Trophoblast cell (in vitro differentiated cells and primary cell): ENCODE data around the gene C18orf32.
A peak's percentile ranks its signal among the peaks of the same experiment; 100 is the strongest.

Experiments
- DNase-seq, 2 donors: peaks; one replicate each; pipeline ENCODE4 v3.0.0-alpha.2; 2016
- H2AFZ ChIP-seq: 2 replicates; pipeline ENCODE4 v1.6.1; 2013; ENCODE audit warnings: low read length, moderate library complexity, mild to moderate bottlenecking; ENCODE audit not compliant: insufficient read depth, poor library complexity
- H2AK5ac ChIP-seq: 2 replicates; pipeline ENCODE4 v1.6.1; 2013; ENCODE audit warnings: mild to moderate bottlenecking, low read length
- H2BK120ac ChIP-seq: 2 replicates; pipeline ENCODE4 v1.6.1; 2013; ENCODE audit warnings: low read length, mild to moderate bottlenecking, moderate library complexity; ENCODE audit not compliant: insufficient read depth, poor library complexity
- H2BK12ac ChIP-seq: 2 replicates; pipeline ENCODE4 v1.6.1; 2013; ENCODE audit warnings: mild to moderate bottlenecking, low read length, moderate library complexity
- H2BK5ac ChIP-seq: 2 replicates; pipeline ENCODE4 v1.6.1; 2013; ENCODE audit warnings: low read length, low read depth, moderate library complexity, mild to moderate bottlenecking; ENCODE audit not compliant: poor library complexity
- H3K14ac ChIP-seq: 2 replicates; pipeline ENCODE4 v1.6.1; 2013; ENCODE audit warnings: mild to moderate bottlenecking, low read length
- H3K18ac ChIP-seq: 2 replicates; pipeline ENCODE4 v1.6.1; 2013; ENCODE audit warnings: mild to moderate bottlenecking, low read length
- H3K23ac ChIP-seq: 2 replicates; pipeline ENCODE4 v1.6.1; 2013; ENCODE audit warnings: low read length
- H3K27ac ChIP-seq: 2 replicates; pipeline ENCODE4 v1.5.1; 2013; ENCODE audit warnings: low read depth, mild to moderate bottlenecking, inconsistent platforms, low read length, moderate library complexity
- H3K27me3 ChIP-seq: 2 replicates; pipeline ENCODE4 v1.6.1; 2013; ENCODE audit warnings: inconsistent platforms, mild to moderate bottlenecking, low read length, moderate library complexity; ENCODE audit not compliant: insufficient read depth
- H3K36me3 ChIP-seq, 2 experiments: 1 replicate in 1 of 2; 2 replicates in 1 of 2; pipeline ENCODE4 v1.6.1; 2013; ENCODE audit warnings: low read length in 2 of 2, mild to moderate bottlenecking in 2 of 2, moderate library complexity in 1 of 2; ENCODE audit not compliant: insufficient read depth in 2 of 2, control insufficient read depth in 1 of 2
- H3K4ac ChIP-seq: 2 replicates; pipeline ENCODE4 v1.6.1; 2013; ENCODE audit warnings: low read depth, mild to moderate bottlenecking, low read length, moderate library complexity
- H3K4me1 ChIP-seq, 2 experiments: 1 replicate in 1 of 2; 2 replicates in 1 of 2; pipeline ENCODE4 v1.6.1; 2013; ENCODE audit warnings: low read length in 2 of 2, mild to moderate bottlenecking in 2 of 2, moderate library complexity in 1 of 2; ENCODE audit not compliant: insufficient read depth in 2 of 2, control insufficient read depth in 1 of 2
- H3K4me2 ChIP-seq: 2 replicates; pipeline ENCODE4 v1.6.1; 2013; ENCODE audit warnings: inconsistent platforms, mild to moderate bottlenecking, low read length, moderate library complexity
- H3K4me3 ChIP-seq: 2 replicates; pipeline ENCODE4 v1.5.1; 2013; ENCODE audit warnings: mild to moderate bottlenecking, low read depth, low read length, inconsistent platforms
- H3K79me1 ChIP-seq: one replicate; pipeline ENCODE4 v1.6.1; 2013; ENCODE audit warnings: low read length
- H3K79me2 ChIP-seq: 2 replicates; pipeline ENCODE4 v1.6.1; 2013; ENCODE audit warnings: low read length, mild to moderate bottlenecking; ENCODE audit not compliant: control insufficient read depth, insufficient read depth, poor library complexity
- H3K9ac ChIP-seq: 2 replicates; pipeline ENCODE4 v1.6.1; 2013; ENCODE audit warnings: mild to moderate bottlenecking, low read length
- H3K9me3 ChIP-seq: 2 replicates; pipeline ENCODE4 v1.6.1; 2013; ENCODE audit warnings: low read depth, mild to moderate bottlenecking, control low read depth, inconsistent platforms, low read length; ENCODE audit not compliant: insufficient read depth
- H4K12ac ChIP-seq: 2 replicates; pipeline ENCODE4 v1.6.1; 2013; ENCODE audit warnings: low read depth, mild to moderate bottlenecking, low read length, moderate library complexity
- H4K8ac ChIP-seq: 2 replicates; pipeline ENCODE4 v1.6.1; 2013; ENCODE audit warnings: low read depth, mild to moderate bottlenecking, low read length, moderate library complexity
- H4K91ac ChIP-seq: one replicate; pipeline ENCODE4 v1.6.1; 2013; ENCODE audit warnings: low read depth, mild to moderate bottlenecking, low read length, moderate library complexity
- WGBS: extraction: QIAGEN DNeasy Blood & Tissue Kit; methylation state at CpG from one replicate; pipeline ENCODE4 v1.1.7; 2013; ENCODE audit warnings: missing lambda C conversion rate; ENCODE audit not compliant: insufficient read length, insufficient coverage; ENCODE audit errors: extremely low coverage; 5-methylcytosine and 5-hydroxymethylcytosine counted together

The C18orf32 gene

DNA sequence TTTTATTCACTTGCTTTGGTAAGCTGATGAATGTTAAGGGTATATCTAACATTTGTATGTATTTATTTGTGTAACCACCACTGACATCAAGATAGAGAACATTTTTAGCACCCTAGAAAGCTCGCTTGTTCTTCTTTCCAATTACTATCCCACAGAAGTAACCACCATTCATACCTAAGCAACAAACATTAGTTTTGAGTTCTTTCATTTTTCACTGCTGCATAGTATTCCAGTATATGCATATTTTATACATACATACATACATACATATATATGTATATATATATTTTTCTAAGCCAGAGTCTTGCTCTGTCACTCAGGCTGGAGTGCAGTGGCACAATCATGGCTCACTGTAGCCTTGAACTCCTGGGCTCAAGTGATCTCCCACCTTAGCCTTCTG, 15.5 kb downstream of the C18orf32 start:
- Histone ChIP-seq H2AFZ (no peak overlapping the region), H3K27ac (no peak overlapping the region), H2AK5ac (no peak overlapping the region), H3K23ac (no peak overlapping the region), H2BK120ac (no peak overlapping the region), H4K91ac (no peak overlapping the region), H4K12ac (no peak overlapping the region), H3K36me3 (no peaks in the 10 kb centered on the region), H3K4me1 (no peaks in the 10 kb centered on the region), H3K27me3 (no peaks in the 10 kb centered on the region), H2BK5ac (no peak overlapping the region), H2BK12ac (no peak overlapping the region), H3K9me3 (no peaks in the 10 kb centered on the region), H3K18ac (no peak overlapping the region), H4K8ac (no peak overlapping the region), H3K4me3 (no peak overlapping the region), H3K9ac (no peak overlapping the region), H3K4ac (no peak overlapping the region), H3K14ac (no peak overlapping the region), H3K79me1 (no peaks in the 10 kb centered on the region), H3K4me2 (no peak overlapping the region), H3K79me2 (no peaks in the 10 kb centered on the region)
- no peak for DNase-seq
- no CpG with 5 or more reads among the region's 1 CpG for WGBS

DNA sequence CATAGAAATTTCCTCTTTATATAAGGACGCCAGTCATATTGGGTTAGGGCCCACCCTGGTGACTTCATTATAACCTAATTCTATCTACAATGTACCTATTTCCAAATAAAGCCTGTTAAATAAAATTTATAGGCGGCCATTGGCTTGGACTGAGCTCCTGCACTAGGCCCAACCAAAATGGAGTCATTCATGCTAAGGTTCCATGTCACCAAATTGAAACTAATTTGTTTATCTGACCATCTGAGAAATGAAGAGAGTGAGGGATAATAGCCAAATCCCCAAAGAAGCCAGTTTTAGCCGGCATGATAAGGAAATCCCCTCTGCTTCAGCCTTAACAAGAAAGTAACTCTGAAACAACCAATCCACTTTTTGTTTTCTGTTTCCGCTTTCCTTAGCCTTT, 19.4 kb downstream of the C18orf32 start:
- H2BK5ac ChIP-seq = no peak overlapping the region
- H3K23ac ChIP-seq = no peak overlapping the region
- no peak overlapping the region for H2BK12ac ChIP-seq
- DNase-seq = no peak
- no peak overlapping the region for H4K91ac ChIP-seq
- no peak overlapping the region for H2BK120ac ChIP-seq
- no peaks in the 10 kb centered on the region for H3K9me3 ChIP-seq
- no peaks in the 10 kb centered on the region for H3K36me3 ChIP-seq
- H3K79me1 ChIP-seq = no peaks in the 10 kb centered on the region
- no peak overlapping the region for H3K4me3 ChIP-seq
- no peak overlapping the region for H4K12ac ChIP-seq
- no peak overlapping the region for H3K4me2 ChIP-seq
- H3K18ac ChIP-seq = no peak overlapping the region
- H3K9ac ChIP-seq = no peak overlapping the region
- no CpG with 5 or more reads among the region's 4 CpGs for WGBS
- H3K27me3 ChIP-seq = no peaks in the 10 kb centered on the region
- H3K4me1 ChIP-seq = peaks cover 0 to 2% of the 10 kb centered on the region in 2 experiments
- H2AK5ac ChIP-seq = no peak overlapping the region
- H3K79me2 ChIP-seq = no peaks in the 10 kb centered on the region
- H3K4ac ChIP-seq = no peak overlapping the region
- no peak overlapping the region for H3K27ac ChIP-seq
- no peak overlapping the region for H2AFZ ChIP-seq
- no peak overlapping the region for H4K8ac ChIP-seq
- no peak overlapping the region for H3K14ac ChIP-seq

DNA sequence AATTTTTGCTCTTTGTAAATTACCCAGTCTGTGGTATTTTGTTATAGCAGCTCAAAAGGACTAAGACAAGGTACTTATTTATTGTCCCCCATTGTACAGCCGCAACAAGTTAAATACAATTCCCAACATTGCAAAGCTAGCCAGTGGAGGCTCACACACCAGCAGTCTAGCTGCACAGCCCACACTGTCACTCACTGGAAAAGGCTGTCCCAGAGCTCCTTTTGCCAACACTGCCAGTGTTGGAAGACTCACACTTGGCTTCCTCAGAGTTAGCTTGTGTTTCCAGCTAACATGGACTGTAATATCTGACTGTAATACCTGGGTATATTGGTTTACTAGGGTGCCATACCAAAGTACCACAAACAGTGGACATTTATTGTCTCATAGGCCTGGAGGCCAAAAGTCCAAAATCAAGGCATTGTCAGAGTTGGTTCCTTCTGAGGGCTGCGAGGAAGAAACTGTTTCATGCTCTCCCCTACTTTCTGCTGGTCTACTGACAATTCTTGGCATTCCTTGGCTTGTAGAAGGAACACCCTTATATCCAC, 19.9 kb downstream of the C18orf32 start:
- Histone ChIP-seq H3K23ac (no peak overlapping the region), H3K79me1 (no peaks in the 10 kb centered on the region), H2AFZ (no peak overlapping the region), H4K8ac (no peak overlapping the region), H3K18ac (no peak overlapping the region), H2BK5ac (no peak overlapping the region), H3K79me2 (no peaks in the 10 kb centered on the region), H4K91ac (no peak overlapping the region), H3K4me1 (peaks cover 0 to 2% of the 10 kb centered on the region in 2 experiments), H3K4me3 (no peak overlapping the region), H2AK5ac (no peak overlapping the region), H3K27me3 (no peaks in the 10 kb centered on the region), H4K12ac (no peak overlapping the region), H3K9ac (no peak overlapping the region), H2BK12ac (no peak overlapping the region), H3K14ac (no peak overlapping the region), H2BK120ac (no peak overlapping the region), H3K9me3 (no peaks in the 10 kb centered on the region), H3K4me2 (no peak overlapping the region), H3K4ac (no peak overlapping the region), H3K27ac (no peak overlapping the region), H3K36me3 (no peaks in the 10 kb centered on the region)
- WGBS = no CpG with 5 or more reads among the region's 2 CpGs
- DNase-seq = no peak

DNA sequence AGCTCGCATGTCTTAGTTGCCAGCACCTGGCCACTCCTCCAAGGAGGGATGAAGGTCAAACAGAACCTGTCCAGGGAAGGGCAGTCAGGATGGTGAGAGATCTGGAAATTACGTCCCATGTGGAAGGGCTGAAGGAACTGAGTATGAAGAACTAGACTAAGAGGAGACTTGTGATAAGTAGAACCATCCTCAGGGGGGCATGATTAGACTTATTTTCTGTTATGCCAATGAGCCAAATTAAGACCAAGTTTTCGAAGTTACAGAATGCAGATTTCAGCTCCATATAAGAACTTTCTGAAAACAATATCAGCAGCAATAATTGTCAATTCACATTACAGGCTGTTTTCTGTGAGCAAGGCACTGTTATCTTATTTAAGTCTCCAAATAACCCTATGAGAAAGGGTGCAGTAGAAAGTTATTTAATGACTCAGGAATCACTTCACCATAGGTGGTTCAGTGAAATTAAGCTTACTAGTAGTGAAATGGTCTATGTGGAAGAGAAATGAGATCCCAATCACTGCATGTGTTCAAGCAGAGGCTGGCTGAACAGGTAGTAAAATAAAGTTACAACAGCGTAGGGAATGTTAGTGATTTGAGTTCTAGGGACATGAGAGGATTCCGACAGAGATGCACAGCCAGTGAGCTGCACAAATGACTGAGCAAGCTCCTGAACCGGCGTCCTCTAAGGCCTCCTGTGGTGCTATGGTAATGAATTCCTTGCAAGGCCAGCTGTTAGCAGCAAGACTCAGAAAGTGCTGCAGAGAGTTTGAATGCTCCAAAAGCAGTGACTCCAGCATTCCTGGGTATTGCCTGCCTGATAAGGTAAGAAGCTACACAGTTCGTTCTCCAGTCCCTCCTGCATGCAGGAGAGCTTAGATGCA, 22.1 kb downstream of the C18orf32 start:
- Histone ChIP-seq H3K23ac (no peak overlapping the region), H3K4ac (no peak overlapping the region), H3K36me3 (no peaks in the 10 kb centered on the region), H3K4me3 (no peak overlapping the region), H4K8ac (no peak overlapping the region), H3K4me2 (no peak overlapping the region), H4K12ac (no peak overlapping the region), H2AK5ac (no peak overlapping the region), H3K14ac (no peak overlapping the region), H3K27me3 (no peaks in the 10 kb centered on the region), H3K79me1 (peaks cover 5% of the 10 kb centered on the region), H2AFZ (no peak overlapping the region), H3K9ac (no peak overlapping the region), H2BK5ac (no peak overlapping the region), H4K91ac (no peak overlapping the region), H2BK120ac (no peak overlapping the region), H2BK12ac (no peak overlapping the region), H3K9me3 (no peaks in the 10 kb centered on the region), H3K4me1 (peaks cover 0 to 2% of the 10 kb centered on the region in 2 experiments), H3K27ac (no peak overlapping the region), H3K79me2 (peaks cover 7% of the 10 kb centered on the region), H3K18ac (no peak overlapping the region)
- DNase-seq = peak; percentile 96 to 97
- WGBS = no CpG with 5 or more reads among the region's 8 CpGs
